WTC11 (cell line): ENCODE data around the gene RPN1. TPM values are rescaled to one million over a fixed set of nuclear protein-coding genes. Genes with fewer than 3 reads are reported as not detected.

Experiments
- CREB1 ChIP-seq: sonication (generic); formaldehyde crosslinking; IDR thresholded peaks from 2 replicates; pipeline ENCODE4 v1.8.0; 2023; ENCODE audit warnings: mild to moderate bottlenecking, missing genetic modification reagents
- CREM ChIP-seq: sonication (generic); formaldehyde crosslinking; IDR thresholded peaks from 2 replicates; pipeline ENCODE4 v1.8.1; 2022; ENCODE audit warnings: mild to moderate bottlenecking, missing genetic modification reagents, moderate library complexity
- EMX1 ChIP-seq: fragments of 250-450 bp; sonication (Bioruptor Pico); IDR thresholded peaks from 2 replicates; pipeline ENCODE4 v1.8.0; 2021; ENCODE audit warnings: mild to moderate bottlenecking
- NR1H2 ChIP-seq: sonication (generic); formaldehyde crosslinking; IDR thresholded peaks from 2 replicates; pipeline ENCODE4 v1.9.0; 2021; ENCODE audit warnings: mild to moderate bottlenecking, moderate library complexity, missing genetic modification reagents
- NR3C1 ChIP-seq: sonication (generic); formaldehyde crosslinking; conservative IDR thresholded peaks from 2 replicates; pipeline ENCODE4 v1.8.1; 2023; ENCODE audit warnings: low read depth, mild to moderate bottlenecking, missing genetic modification reagents
- TP53 ChIP-seq: sonication (generic); formaldehyde crosslinking; IDR thresholded peaks from 2 replicates; pipeline ENCODE4 v1.8.1; 2023; ENCODE audit warnings: mild to moderate bottlenecking, missing genetic modification reagents
- ZNF219 ChIP-seq: sonication (generic); formaldehyde crosslinking; IDR thresholded peaks from 2 replicates; pipeline ENCODE4 v1.8.0; 2023; ENCODE audit warnings: missing genetic modification reagents, mild to moderate bottlenecking, borderline replicate concordance
- ZNF317 ChIP-seq: sonication (generic); formaldehyde crosslinking; IDR thresholded peaks from 2 replicates; pipeline ENCODE4 v1.8.1; 2023; ENCODE audit warnings: low read depth, mild to moderate bottlenecking, moderate library complexity, missing genetic modification reagents, borderline replicate concordance
- ZNF396 ChIP-seq: fragments of 250-450 bp; sonication (Bioruptor Pico); IDR thresholded peaks from 2 replicates; pipeline ENCODE4 v1.8.0; 2021; ENCODE audit warnings: mild to moderate bottlenecking, moderate library complexity, borderline replicate concordance
- ZNF416 ChIP-seq: fragments of 250-450 bp; sonication (Bioruptor Pico); IDR thresholded peaks from 2 replicates; pipeline ENCODE4 v1.9.0; 2021; ENCODE audit warnings: mild to moderate bottlenecking, inconsistent platforms
- total RNA-seq: library from RNA; stranded (reverse); gene quantifications from 3 replicates; pipeline ENCODE4 v1.2.3, GENCODE V29; 2021
- TF ChIP-seq, protein P1 (sequence below): sonication (generic); formaldehyde crosslinking; IDR thresholded peaks from 2 replicates; pipeline ENCODE4 v1.8.0; 2022; ENCODE audit warnings: mild to moderate bottlenecking, missing genetic modification reagents
- TF ChIP-seq, protein P2 (sequence below): fragments of 250-450 bp; sonication (Bioruptor Pico); IDR thresholded peaks from 2 replicates; pipeline ENCODE4 v1.8.0; 2021; ENCODE audit warnings: mild to moderate bottlenecking
- TF ChIP-seq, protein P3 (sequence below): sonication (generic); formaldehyde crosslinking; IDR thresholded peaks from 2 replicates; pipeline ENCODE4 v1.8.1; 2023; ENCODE audit warnings: mild to moderate bottlenecking, missing genetic modification reagents, moderate library complexity
- TF ChIP-seq, protein P4 (sequence below): sonication (generic); formaldehyde crosslinking; IDR thresholded peaks from 2 replicates; pipeline ENCODE4 v1.8.0; 2022; ENCODE audit warnings: mild to moderate bottlenecking, missing genetic modification reagents
- TF ChIP-seq, protein P5 (sequence below): sonication (generic); formaldehyde crosslinking; IDR thresholded peaks from 2 replicates; pipeline ENCODE4 v1.8.1; 2023; ENCODE audit warnings: mild to moderate bottlenecking, missing genetic modification reagents, moderate library complexity
- TF ChIP-seq, protein P6 (sequence below): sonication (generic); formaldehyde crosslinking; IDR thresholded peaks from 2 replicates; pipeline ENCODE4 v1.8.0; 2022; ENCODE audit warnings: missing genetic modification reagents
- TF ChIP-seq, protein P7 (sequence below): sonication (generic); formaldehyde crosslinking; IDR thresholded peaks from 2 replicates; pipeline ENCODE4 v1.8.1; 2022; ENCODE audit warnings: mild to moderate bottlenecking, missing genetic modification reagents, moderate library complexity, borderline replicate concordance
- TF ChIP-seq, protein P8 (sequence below): sonication (generic); formaldehyde crosslinking; IDR thresholded peaks from 2 replicates; pipeline ENCODE4 v1.8.1; 2022; ENCODE audit warnings: low read depth, missing genetic modification reagents, borderline replicate concordance

RPN1 gene
- total RNA-seq, 1 experiment from 2014 or later, result 160 TPM

DNA sequence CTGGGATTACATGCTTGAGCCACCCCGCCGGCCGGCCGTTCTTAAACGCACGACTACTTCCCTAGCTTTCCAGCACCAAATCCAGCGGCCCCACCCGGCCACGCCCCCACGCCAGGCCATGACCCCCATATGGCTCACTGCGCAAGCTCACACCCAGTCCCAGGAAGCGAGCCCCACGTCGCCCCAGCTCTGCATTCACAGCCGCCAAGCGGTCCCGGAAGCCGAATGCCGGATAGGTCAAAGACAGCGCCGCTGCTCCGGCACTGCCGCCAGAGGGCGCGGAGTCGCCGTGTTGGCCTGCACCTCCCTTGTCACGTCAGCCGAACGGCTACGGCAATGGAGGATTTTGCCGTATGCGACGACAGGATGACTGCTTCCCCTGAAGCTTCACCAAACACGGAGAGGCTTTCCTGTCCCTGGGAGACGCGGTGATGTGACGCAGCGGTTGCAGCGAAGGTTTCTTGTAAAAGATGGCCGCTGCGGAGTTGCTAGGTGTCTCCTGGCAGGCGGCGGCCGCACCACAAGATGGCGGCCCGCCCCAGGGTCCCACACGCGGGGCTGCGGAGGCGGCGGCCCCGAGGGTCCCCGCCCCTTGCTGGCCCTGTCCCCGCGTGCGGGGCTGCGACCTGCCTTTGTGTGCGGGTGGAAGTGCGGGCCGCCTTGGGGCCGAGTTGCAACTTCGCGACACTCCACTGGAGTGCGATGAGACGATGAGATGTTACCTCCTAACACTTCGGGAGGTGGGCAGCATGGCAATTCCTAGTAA, 30.2 kb upstream of the RPN1 start (continued):
- TF ChIP-seq, protein P1, sequence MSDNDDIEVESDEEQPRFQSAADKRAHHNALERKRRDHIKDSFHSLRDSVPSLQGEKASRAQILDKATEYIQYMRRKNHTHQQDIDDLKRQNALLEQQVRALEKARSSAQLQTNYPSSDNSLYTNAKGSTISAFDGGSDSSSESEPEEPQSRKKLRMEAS (CRISPR knock-in tag), result peak; percentile 94
- TF ChIP-seq, protein P2, sequence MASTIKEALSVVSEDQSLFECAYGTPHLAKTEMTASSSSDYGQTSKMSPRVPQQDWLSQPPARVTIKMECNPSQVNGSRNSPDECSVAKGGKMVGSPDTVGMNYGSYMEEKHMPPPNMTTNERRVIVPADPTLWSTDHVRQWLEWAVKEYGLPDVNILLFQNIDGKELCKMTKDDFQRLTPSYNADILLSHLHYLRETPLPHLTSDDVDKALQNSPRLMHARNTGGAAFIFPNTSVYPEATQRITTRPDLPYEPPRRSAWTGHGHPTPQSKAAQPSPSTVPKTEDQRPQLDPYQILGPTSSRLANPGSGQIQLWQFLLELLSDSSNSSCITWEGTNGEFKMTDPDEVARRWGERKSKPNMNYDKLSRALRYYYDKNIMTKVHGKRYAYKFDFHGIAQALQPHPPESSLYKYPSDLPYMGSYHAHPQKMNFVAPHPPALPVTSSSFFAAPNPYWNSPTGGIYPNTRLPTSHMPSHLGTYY (CRISPR knock-in tag), result peak; percentile 60; the same call in 1 of the 2 replicates
- TF ChIP-seq, protein P3, sequence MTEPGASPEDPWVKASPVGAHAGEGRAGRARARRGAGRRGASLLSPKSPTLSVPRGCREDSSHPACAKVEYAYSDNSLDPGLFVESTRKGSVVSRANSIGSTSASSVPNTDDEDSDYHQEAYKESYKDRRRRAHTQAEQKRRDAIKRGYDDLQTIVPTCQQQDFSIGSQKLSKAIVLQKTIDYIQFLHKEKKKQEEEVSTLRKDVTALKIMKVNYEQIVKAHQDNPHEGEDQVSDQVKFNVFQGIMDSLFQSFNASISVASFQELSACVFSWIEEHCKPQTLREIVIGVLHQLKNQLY, result no peak
- TF ChIP-seq ZNF396 (CRISPR knock-in tag) (no peak), NR1H2 (CRISPR knock-in tag) (no peak), ZNF416 (CRISPR knock-in tag) (no peak), NR3C1 (no peak), ZNF219 (CRISPR knock-in tag) (no peak), CREM (CRISPR knock-in tag) (peak; percentile 81; the same call in 1 of the 2 replicates), CREB1 (CRISPR knock-in tag) (peak; percentile 81), EMX1 (CRISPR knock-in tag) (no peak), TP53 (CRISPR knock-in tag) (peak; percentile 56; the same call in 1 of the 2 replicates), ZNF317 (CRISPR knock-in tag) (no peak)
- TF ChIP-seq, protein P4, sequence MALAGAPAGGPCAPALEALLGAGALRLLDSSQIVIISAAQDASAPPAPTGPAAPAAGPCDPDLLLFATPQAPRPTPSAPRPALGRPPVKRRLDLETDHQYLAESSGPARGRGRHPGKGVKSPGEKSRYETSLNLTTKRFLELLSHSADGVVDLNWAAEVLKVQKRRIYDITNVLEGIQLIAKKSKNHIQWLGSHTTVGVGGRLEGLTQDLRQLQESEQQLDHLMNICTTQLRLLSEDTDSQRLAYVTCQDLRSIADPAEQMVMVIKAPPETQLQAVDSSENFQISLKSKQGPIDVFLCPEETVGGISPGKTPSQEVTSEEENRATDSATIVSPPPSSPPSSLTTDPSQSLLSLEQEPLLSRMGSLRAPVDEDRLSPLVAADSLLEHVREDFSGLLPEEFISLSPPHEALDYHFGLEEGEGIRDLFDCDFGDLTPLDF (CRISPR knock-in tag), result no peak; the same call in 1 of the 2 replicates
- TF ChIP-seq, protein P5, sequence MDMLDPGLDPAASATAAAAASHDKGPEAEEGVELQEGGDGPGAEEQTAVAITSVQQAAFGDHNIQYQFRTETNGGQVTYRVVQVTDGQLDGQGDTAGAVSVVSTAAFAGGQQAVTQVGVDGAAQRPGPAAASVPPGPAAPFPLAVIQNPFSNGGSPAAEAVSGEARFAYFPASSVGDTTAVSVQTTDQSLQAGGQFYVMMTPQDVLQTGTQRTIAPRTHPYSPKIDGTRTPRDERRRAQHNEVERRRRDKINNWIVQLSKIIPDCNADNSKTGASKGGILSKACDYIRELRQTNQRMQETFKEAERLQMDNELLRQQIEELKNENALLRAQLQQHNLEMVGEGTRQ (CRISPR knock-in tag), result peak; percentile 19; the same call in 1 of the 2 replicates
- TF ChIP-seq, protein P6, sequence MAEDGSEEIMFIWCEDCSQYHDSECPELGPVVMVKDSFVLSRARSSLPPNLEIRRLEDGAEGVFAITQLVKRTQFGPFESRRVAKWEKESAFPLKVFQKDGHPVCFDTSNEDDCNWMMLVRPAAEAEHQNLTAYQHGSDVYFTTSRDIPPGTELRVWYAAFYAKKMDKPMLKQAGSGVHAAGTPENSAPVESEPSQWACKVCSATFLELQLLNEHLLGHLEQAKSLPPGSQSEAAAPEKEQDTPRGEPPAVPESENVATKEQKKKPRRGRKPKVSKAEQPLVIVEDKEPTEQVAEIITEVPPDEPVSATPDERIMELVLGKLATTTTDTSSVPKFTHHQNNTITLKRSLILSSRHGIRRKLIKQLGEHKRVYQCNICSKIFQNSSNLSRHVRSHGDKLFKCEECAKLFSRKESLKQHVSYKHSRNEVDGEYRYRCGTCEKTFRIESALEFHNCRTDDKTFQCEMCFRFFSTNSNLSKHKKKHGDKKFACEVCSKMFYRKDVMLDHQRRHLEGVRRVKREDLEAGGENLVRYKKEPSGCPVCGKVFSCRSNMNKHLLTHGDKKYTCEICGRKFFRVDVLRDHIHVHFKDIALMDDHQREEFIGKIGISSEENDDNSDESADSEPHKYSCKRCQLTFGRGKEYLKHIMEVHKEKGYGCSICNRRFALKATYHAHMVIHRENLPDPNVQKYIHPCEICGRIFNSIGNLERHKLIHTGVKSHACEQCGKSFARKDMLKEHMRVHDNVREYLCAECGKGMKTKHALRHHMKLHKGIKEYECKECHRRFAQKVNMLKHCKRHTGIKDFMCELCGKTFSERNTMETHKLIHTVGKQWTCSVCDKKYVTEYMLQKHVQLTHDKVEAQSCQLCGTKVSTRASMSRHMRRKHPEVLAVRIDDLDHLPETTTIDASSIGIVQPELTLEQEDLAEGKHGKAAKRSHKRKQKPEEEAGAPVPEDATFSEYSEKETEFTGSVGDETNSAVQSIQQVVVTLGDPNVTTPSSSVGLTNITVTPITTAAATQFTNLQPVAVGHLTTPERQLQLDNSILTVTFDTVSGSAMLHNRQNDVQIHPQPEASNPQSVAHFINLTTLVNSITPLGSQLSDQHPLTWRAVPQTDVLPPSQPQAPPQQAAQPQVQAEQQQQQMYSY (CRISPR knock-in tag), result no peak
- TF ChIP-seq, protein P7, sequence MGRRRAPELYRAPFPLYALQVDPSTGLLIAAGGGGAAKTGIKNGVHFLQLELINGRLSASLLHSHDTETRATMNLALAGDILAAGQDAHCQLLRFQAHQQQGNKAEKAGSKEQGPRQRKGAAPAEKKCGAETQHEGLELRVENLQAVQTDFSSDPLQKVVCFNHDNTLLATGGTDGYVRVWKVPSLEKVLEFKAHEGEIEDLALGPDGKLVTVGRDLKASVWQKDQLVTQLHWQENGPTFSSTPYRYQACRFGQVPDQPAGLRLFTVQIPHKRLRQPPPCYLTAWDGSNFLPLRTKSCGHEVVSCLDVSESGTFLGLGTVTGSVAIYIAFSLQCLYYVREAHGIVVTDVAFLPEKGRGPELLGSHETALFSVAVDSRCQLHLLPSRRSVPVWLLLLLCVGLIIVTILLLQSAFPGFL (CRISPR knock-in tag), result no peak
- TF ChIP-seq, protein P8, sequence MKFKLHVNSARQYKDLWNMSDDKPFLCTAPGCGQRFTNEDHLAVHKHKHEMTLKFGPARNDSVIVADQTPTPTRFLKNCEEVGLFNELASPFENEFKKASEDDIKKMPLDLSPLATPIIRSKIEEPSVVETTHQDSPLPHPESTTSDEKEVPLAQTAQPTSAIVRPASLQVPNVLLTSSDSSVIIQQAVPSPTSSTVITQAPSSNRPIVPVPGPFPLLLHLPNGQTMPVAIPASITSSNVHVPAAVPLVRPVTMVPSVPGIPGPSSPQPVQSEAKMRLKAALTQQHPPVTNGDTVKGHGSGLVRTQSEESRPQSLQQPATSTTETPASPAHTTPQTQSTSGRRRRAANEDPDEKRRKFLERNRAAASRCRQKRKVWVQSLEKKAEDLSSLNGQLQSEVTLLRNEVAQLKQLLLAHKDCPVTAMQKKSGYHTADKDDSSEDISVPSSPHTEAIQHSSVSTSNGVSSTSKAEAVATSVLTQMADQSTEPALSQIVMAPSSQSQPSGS (CRISPR knock-in tag), result no peak
- TF ChIP-seq, all 79 proteins: peak for 25
